OCI-LY1 (cell line): ENCODE results near the gene HOXA7.

ENCODE experiments used
- CTCF ChIP-seq: fragments of 200-600 bp; sonication (generic), shearing (Covaris generic); IDR thresholded peaks from 2 replicates; pipeline ENCODE4 v1.5.1; 2017; ENCODE audit warnings: mild to moderate bottlenecking, antibody characterized with exemption, low read length, moderate library complexity, mixed read lengths
- EZH2 ChIP-seq: fragments of 200-600 bp; sonication (generic), shearing (Covaris generic); IDR thresholded peaks from 2 replicates; pipeline ENCODE4 v1.8.0; 2017; ENCODE audit warnings: borderline replicate concordance, mixed run types, mild to moderate bottlenecking, antibody characterized with exemption, low read length, moderate library complexity, mixed read lengths

GRCh38 chr7:27165089-27165995, 8.9 kb upstream of the HOXA7 start, which contains the start of gene HOXA9:
- TF ChIP-seq EZH2 (no peak), CTCF (no peak)
